ENCODE measurements around the gene GAREM1.
"Not testable (repeated sequence)": the region's sequence is repeated elsewhere in the genome, so short reads cannot be mapped to it uniquely, and the experiment has no call there.

Gene GAREM1

GRCh38 chr18:32270341-32270740 lies 200.3 kb downstream of the GAREM1 start:
- intact Hi-C loops (cut with DNase I), result loop anchor here (5.0 kb wide), 2 partner anchors 113 to 282 kb away; no protein-coding TSS in a partner anchor
- no peak for DNase-seq

GRCh38 chr18:32267463-32267862 lies 203.2 kb downstream of the GAREM1 start:
- DNase-seq, result no peak
- intact Hi-C loops (cut with DNase I), result no loop called here

- no peak for DNase-seq
- intact Hi-C loops (cut with DNase I), result no loop called here
These were observed 206.3 kb downstream of the GAREM1 start for GRCh38 chr18:32264401-32264800.

GRCh38 chr18:32262092-32262491 lies 208.6 kb downstream of the GAREM1 start:
- no peak for DNase-seq
- intact Hi-C loops (cut with DNase I), result no loop called here

- intact Hi-C loops (cut with DNase I), result no loop called here
- DNase-seq, result no peak
These were observed 209.7 kb downstream of the GAREM1 start for GRCh38 chr18:32261003-32261402.

- no peak for DNase-seq
- intact Hi-C loops (cut with DNase I), result no loop called here
These were observed 211.1 kb downstream of the GAREM1 start for GRCh38 chr18:32259553-32259952.

- no peak for DNase-seq
- intact Hi-C loops (cut with DNase I), result no loop called here
These were observed 212.0 kb downstream of the GAREM1 start for GRCh38 chr18:32258558-32259204.

- intact Hi-C loops (cut with DNase I), result no loop called here
- DNase-seq, result no peak
These were observed 212.5 kb downstream of the GAREM1 start for GRCh38 chr18:32258148-32258547.

- intact Hi-C loops (cut with DNase I), result no loop called here
- DNase-seq, result no peak
These were observed 213.4 kb downstream of the GAREM1 start for GRCh38 chr18:32257084-32257785.

- intact Hi-C loops (cut with DNase I), result no loop called here
These were observed 215.1 kb downstream of the GAREM1 start for GRCh38 chr18:32255570-32255969.

GRCh38 chr18:32252141-32252860 lies 218.4 kb downstream of the GAREM1 start:
- intact Hi-C loops (cut with DNase I), result no loop called here
- no peak for DNase-seq

More at GRCh38 chr18:32255570-32255969, 215.1 kb downstream of the GAREM1 start:
- DNase-seq, result no peak

GRCh38 chr18:32251466-32251865 lies 219.2 kb downstream of the GAREM1 start:
- intact Hi-C loops (cut with DNase I), result no loop called here
- no peak for DNase-seq

- DNase-seq, result no peak
- intact Hi-C loops (cut with DNase I), result no loop called here
These were observed 221.3 kb downstream of the GAREM1 start for GRCh38 chr18:32249147-32249929.

- intact Hi-C loops (cut with DNase I), result no loop called here
- no peak for DNase-seq
These were observed 225.8 kb downstream of the GAREM1 start for GRCh38 chr18:32244881-32245280.

- peak in 1 of 10 donors; percentile 10 for DNase-seq
- intact Hi-C loops (cut with DNase I), result no loop called here
These were observed 227.3 kb downstream of the GAREM1 start for GRCh38 chr18:32243358-32243757.

GRCh38 chr18:32242395-32242794 lies 228.3 kb downstream of the GAREM1 start:
- DNase-seq, result no peak
- intact Hi-C loops (cut with DNase I), result no loop called here

- no peak for DNase-seq
- intact Hi-C loops (cut with DNase I), result no loop called here
These were observed 231.9 kb downstream of the GAREM1 start for GRCh38 chr18:32238635-32239268.

- no peak for DNase-seq
- intact Hi-C loops (cut with DNase I), result no loop called here
These were observed 233.6 kb downstream of the GAREM1 start for GRCh38 chr18:32237049-32237448.

GRCh38 chr18:32233348-32233747 lies 237.3 kb downstream of the GAREM1 start:
- peak in 1 of 10 donors; percentile 66 for DNase-seq
- intact Hi-C loops (cut with DNase I), result not testable (repeated sequence)

GRCh38 chr18:32219431-32220018 lies 251.2 kb downstream of the GAREM1 start:
- no peak for DNase-seq
- intact Hi-C loops (cut with DNase I), result no loop called here
